Bronchus fibroblast of lung (primary cell): ENCODE data around the gene CASZ1. TPM values are rescaled to one million over a fixed set of nuclear protein-coding genes. Genes with fewer than 3 reads are reported as not detected.

ENCODE experiments used
- total RNA-seq: library from RNA; depleted of rRNA; stranded (reverse); fragments of >200 nt; gene quantifications from 2 replicates; pipeline ENCODE4 v1.2.3, GENCODE V29; 2015

Gene CASZ1
- 0.30 and 0.34 TPM in 2 replicates for total RNA-seq

GRCh38 chr1:10796029-10796944 lies at the start of gene CASZ1:
CASZ1 (minus strand) TSS chr1:10796646; CDS start chr1:10693889, 102,757 bp downstream.

Other genes starting within 250 kb of the CASZ1 start
- 31.5 and 35.5 TPM in 2 replicates for gene TARDBP, start 216.0 kb upstream of the CASZ1 start, total RNA-seq